HepG2 (cell line): Measurements from ENCODE around the gene SNAI3. TPM values are rescaled to one million over a fixed set of nuclear protein-coding genes. Genes with fewer than 3 reads are reported as not detected.

Source experiments
- MAF1 ChIP-seq: sonication (generic); formaldehyde crosslinking; IDR thresholded peaks from 2 replicates; pipeline ENCODE4 v1.5.0; 2020; ENCODE audit warnings: missing genetic modification reagents, borderline replicate concordance
- MXD1 ChIP-seq: sonication (generic); formaldehyde crosslinking; IDR thresholded peaks from 2 replicates; pipeline ENCODE4 v1.4.0; 2020; ENCODE audit warnings: mild to moderate bottlenecking, missing genetic modification reagents
- NR2C2 ChIP-seq: sonication (generic); formaldehyde crosslinking; IDR thresholded peaks from 2 replicates; pipeline ENCODE4 v1.4.0; 2020; ENCODE audit warnings: missing genetic modification reagents, mild to moderate bottlenecking, moderate library complexity, borderline replicate concordance
- SNAPC4 ChIP-seq: sonication (generic); formaldehyde crosslinking; IDR thresholded peaks from 2 replicates; pipeline ENCODE4 v1.4.0; 2020; ENCODE audit warnings: mild to moderate bottlenecking, missing genetic modification reagents
- ZNF512 ChIP-seq: sonication (generic); formaldehyde crosslinking; IDR thresholded peaks from 2 replicates; pipeline ENCODE4 v1.4.0; 2020; ENCODE audit warnings: mild to moderate bottlenecking, missing genetic modification reagents
- ZNF530 ChIP-seq: sonication (generic); formaldehyde crosslinking; IDR thresholded peaks from 2 replicates; pipeline ENCODE4 v1.5.0; 2020; ENCODE audit warnings: low read depth, mild to moderate bottlenecking, missing genetic modification reagents
- ZNF639 ChIP-seq: conservative IDR thresholded peaks from 2 replicates; pipeline ENCODE4 v1.6.1; 2018; ENCODE audit warnings: missing genetic modification reagents
- ZNF766 ChIP-seq: sonication (generic); formaldehyde crosslinking; IDR thresholded peaks from 2 replicates; pipeline ENCODE4 v1.5.0; 2020; ENCODE audit warnings: missing genetic modification reagents, borderline replicate concordance
- polyA plus RNA-seq, 8 experiments: library from polyadenylated mRNA; depleted of rRNA in 3 of 8; stranded (reverse) in 7 of 8; unstranded in 1 of 8; fragments of >200 nt; fragmentation: Illumina TruSeq in 4 of 8; extraction: Trizol in 4 of 8; gene quantifications; 2 replicates each; pipeline versions ENCODE4 v1.2.1 to v1.2.3, GENCODE V29; 2011 to 2016; ENCODE audit warnings: low read depth in 4 of 8, missing spikeins in 1 of 8, mixed read lengths in 1 of 8; ENCODE audit not compliant: insufficient read depth in 1 of 8
- total RNA-seq, 5 experiments: library from RNA; depleted of rRNA; stranded (reverse); fragments of >200 nt; fragmentation: Illumina TruSeq; extraction: Trizol; gene quantifications; 2 replicates each; pipeline ENCODE4 v1.2.3, GENCODE V29; 2016; ENCODE audit warnings: low read depth in 1 of 5
- TF ChIP-seq, protein P1 (sequence below), 2 experiments: fragments of 450-650 bp in 1 of 2; sonication (generic) in 1 of 2; formaldehyde crosslinking in 1 of 2; IDR thresholded peaks; 2 replicates each; pipeline versions ENCODE4 v1.6.1 to v1.8.0; 2016 to 2022; ENCODE audit warnings: antibody characterized with exemption in 1 of 2, mild to moderate bottlenecking in 1 of 2, missing genetic modification reagents in 1 of 2

Gene SNAI3
- total and polyA plus RNA-seq, 2 of the 13 experiments (the other 11 are each of a cell fraction or from before 2014, with no cell fraction given), result 0.09 to 0.18 TPM

DNA sequence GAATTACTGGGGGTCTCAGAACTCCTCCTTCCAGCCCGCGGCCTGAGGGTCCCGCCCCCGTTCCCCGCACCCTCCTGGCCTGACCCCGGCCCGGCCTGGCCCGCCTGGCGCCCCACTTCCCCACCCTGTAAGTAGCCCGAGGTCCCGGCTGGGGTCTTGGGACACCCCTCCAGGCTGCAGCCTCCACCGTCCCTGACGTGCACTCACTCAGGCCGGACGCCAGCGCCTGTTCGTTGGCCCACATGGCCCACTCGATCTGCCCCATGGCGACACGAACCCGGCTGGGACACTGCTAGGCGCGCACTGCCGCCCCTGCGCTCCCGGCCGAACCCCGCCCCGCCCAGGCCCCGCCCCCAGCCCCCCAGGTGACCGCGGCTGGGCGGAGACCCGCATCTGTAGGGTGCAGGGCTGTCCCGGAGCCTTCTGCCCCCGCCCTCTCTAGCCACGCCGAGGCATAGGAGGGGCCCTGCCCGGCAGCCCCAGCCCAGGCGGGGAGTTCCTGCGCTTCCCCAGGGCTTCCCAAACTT is 35.5 kb downstream of the SNAI3 start, which contains the start of gene CYBA (continued):
- 0 out of 2 replicates have a peak, but pooled peaks have one; percentile 26 for TF ChIP-seq SNAPC4
- TF ChIP-seq ZNF530 (CRISPR knock-in tag), result no peak
- peak; percentile 76; the same call in 1 of the 2 replicates for TF ChIP-seq ZNF766 (CRISPR knock-in tag)
- TF ChIP-seq ZNF639 (CRISPR knock-in tag), result no peak
- peak; percentile 88; the same call in 1 of the 2 replicates for TF ChIP-seq MAF1
- TF ChIP-seq MXD1, result peak; percentile 82
- TF ChIP-seq NR2C2 (CRISPR knock-in tag), result no peak; the same call in 1 of the 2 replicates
- TF ChIP-seq, protein P1, sequence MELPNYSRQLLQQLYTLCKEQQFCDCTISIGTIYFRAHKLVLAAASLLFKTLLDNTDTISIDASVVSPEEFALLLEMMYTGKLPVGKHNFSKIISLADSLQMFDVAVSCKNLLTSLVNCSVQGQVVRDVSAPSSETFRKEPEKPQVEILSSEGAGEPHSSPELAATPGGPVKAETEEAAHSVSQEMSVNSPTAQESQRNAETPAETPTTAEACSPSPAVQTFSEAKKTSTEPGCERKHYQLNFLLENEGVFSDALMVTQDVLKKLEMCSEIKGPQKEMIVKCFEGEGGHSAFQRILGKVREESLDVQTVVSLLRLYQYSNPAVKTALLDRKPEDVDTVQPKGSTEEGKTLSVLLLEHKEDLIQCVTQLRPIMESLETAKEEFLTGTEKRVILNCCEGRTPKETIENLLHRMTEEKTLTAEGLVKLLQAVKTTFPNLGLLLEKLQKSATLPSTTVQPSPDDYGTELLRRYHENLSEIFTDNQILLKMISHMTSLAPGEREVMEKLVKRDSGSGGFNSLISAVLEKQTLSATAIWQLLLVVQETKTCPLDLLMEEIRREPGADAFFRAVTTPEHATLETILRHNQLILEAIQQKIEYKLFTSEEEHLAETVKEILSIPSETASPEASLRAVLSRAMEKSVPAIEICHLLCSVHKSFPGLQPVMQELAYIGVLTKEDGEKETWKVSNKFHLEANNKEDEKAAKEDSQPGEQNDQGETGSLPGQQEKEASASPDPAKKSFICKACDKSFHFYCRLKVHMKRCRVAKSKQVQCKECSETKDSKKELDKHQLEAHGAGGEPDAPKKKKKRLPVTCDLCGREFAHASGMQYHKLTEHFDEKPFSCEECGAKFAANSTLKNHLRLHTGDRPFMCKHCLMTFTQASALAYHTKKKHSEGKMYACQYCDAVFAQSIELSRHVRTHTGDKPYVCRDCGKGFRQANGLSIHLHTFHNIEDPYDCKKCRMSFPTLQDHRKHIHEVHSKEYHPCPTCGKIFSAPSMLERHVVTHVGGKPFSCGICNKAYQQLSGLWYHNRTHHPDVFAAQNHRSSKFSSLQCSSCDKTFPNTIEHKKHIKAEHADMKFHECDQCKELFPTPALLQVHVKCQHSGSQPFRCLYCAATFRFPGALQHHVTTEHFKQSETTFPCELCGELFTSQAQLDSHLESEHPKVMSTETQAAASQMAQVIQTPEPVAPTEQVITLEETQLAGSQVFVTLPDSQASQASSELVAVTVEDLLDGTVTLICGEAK (IDR thresholded peaks at IDR 0.05), result no peak
- TF ChIP-seq, protein P1 (CRISPR knock-in tag; IDR thresholded peaks at IDR 0.05), result no peak
- TF ChIP-seq ZNF512 (CRISPR knock-in tag), result no peak
